COLO668 (cell line): ENCODE data around the gene MADD.

Experiments
- DNase-seq: peaks from one replicate; lab custom pipeline; 2025; ENCODE audit not compliant: unreplicated experiment; lab: John Stamatoyannopoulos, UW

MADD gene

DNA sequence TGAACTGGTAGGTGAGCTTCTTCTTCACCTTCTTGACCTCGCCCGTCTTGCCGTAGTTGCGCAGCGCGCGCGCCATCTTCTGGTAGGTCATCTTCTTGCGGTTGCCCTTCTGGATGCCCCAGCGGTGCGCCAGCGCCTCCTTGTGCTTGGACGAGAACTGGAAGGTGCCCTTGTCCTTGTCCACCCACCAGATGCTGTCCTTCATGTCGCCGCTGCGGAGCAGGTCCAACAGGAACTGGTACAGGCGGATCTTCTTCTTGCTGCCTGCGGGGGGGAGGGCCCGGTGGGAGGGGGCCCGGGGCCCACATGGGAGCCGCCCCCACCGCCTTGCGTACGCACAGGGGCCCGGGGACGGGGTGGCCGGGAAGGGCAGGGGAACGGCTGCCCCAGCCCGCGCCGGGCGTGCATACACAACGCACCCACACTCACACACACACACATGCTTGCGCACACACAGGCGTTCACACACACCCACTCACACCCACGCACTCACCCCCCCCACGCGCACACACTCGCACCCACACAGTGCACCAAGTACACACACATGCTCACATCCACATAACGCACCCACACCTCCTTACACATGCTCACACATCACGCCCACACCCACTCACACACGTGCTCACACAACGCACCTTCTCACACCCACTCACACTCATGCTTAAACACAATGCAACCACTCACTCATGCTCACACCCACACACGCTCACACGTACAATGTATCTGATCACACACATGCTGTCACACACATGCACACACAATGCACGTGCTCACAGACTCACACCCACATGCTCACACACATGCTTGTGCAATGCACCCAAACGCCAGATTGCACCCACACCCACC lies 85.6 kb downstream of the MADD start:
- DNase-seq = peak; percentile 95

DNA sequence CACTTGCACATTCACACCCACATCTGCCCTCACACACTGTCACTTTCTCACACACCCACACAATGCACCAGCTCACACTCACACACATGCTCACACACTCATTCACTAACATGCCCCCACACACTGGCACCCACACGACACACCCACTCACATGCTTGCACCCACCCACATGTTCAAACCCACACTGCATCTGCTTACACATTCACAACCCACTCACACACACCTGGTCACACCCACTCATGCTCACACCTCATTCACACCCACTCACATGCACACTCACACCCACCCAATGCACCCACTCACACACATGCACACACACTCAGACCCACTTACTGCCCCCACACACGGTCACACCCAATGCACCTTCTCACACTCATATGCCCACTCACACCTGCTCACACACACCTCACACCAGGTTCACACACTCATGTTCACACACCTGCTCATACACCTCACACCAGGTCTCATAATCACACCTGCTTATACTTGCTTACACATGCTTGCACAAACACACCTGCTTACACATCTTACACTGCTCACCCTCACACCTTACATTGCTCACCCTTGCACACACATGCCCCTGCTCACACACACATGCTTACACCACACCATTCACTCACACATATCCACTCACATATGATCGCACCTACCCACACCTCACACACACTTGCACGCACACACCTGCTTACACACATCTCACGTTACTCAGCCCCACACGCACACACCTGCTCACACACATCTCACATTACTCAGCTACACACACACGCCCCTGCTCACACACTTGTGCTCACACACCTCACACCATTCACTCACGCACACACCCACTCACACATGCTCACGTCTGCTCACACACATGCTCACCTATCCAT lies 86.4 kb downstream of the MADD start:
- no peak for DNase-seq

DNA sequence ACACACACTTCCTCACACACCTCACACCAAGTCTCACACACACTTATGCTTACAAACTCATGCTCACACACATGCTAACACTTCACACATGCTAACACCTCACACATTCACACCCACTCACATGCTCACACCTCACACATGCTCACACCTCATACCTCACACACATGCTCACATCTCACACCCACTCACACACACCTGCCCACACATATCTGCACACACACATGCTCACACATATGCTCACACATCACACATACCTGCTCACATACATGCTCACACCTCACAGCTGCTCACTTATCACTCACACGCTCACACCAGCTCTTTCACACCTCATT lies 87.0 kb downstream of the MADD start:
- DNase-seq = no peak

DNA sequence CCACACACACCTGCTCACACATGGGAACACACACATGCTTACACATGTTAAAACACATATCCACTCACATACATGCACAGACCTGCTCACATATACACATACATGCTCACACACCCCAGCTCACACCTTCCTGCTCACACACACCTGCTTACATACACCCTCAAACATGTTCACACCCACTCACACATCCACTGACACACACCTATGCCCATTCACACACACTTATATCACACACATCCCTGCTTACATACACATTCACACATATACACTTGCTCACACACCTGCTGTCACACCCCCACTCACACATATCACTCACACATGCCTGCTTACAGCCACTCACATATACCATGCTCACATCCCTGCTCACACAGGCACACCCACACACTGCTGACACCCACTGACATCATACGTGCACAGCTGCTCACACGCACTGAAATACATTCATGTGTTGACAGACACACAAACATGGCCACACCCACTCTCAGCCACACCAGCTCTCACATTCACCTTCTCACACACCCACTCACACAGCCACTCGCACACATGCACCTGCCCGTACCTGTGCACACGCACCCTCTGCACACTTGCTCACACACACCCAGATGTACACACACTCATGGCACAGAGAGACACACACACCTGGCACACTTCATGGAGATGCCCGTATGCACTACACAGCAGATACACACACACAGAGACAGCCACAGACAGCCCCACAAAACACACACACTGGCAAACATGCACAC lies 88.2 kb downstream of the MADD start:
- no peak for DNase-seq

DNA sequence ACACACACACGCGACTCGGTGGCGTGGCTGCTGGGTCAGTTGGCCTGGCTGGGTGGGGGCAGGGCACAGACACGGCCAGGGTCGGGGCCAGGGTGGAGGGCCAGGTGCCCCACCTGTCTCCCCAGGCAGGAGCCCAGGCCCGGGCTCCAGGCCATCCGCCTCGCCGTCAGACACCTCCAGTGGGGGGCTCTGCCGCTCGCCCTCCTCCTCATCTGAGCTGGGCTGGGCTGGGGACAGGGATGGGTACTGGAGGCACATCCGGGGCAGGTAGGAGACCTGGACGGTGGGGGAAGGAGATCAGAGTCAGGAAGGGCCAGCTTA lies 88.8 kb downstream of the MADD start:
- DNase-seq = no peak

DNA sequence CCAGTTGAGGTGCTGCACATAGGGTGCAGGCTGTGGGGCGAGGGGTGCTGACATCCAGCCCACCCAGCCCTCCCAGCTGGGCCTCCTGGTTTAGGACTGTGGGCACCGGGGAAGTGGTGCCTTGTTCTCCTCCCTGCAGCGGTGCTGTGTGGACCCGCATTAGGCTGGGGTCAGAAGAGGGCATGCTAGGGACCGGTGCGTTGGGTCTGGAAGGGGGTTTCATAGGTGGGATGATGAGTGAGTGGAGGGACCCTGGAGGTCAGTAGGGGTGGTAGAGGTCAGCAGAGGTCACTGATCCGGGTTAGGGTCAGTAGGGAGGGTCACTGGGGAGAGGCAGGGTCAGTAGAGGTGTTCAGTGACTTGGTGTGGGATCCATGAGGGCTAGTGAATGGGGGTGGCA lies 89.2 kb downstream of the MADD start:
- DNase-seq = no peak

DNA sequence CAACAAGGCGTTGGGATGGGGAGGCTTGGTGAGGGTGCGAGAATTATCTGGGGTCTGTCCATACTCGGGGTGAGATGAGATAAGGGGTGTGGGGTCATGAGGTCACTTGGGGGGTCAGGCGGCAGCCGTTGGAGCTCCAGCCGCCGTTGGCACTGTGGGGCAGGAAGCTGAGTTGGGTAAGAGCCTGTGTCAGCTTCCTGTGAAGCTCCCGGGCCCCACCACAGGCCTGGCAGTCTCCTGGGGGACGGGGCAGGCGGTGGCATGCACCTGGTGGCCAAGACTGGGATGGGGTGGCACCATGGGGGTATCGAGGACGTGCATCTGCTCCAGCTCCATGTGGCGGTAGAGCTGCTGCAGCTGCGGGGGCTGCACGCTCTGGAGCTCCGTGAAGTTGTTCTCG lies 89.7 kb downstream of the MADD start:
- DNase-seq = no peak

DNA sequence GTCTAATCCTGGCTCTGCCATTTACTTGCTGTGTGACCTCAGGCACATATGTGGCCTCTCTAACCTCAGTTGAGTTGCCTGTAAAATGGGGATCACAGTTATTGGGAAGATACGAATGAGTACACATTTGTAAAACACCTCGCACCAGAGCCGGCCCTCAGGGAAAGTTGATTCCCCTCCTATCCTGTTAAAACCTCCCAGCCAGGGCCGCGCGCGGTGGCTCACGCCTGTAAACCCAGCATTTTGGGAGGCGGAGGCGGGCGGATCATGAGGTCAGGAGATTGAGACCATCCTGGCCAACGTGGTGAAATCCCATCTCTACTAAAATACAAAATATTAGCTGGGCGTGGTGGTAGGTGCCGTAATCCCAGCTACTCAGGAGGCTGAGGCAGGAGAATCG lies 90.4 kb downstream of the MADD start:
- no peak for DNase-seq

DNA sequence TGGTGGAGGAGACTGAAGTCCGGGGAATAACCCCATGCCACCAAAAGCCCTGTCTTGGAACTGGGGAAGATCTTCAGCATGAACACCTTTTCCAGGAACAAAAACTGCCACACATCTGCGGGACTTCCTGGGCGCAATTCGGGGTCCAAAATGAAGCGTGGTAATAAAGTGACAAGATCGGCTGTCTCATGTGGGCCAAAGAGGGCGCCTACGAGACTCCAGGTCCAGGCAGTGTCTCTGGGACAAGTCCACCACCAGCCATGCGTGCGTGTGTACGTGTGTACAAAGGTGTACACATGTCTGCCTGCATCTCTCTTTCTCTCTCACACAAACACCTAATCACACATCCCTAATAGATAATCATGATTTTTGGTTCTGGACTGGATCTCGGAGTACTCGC lies 91.5 kb downstream of the MADD start:
- DNase-seq = no peak

DNA sequence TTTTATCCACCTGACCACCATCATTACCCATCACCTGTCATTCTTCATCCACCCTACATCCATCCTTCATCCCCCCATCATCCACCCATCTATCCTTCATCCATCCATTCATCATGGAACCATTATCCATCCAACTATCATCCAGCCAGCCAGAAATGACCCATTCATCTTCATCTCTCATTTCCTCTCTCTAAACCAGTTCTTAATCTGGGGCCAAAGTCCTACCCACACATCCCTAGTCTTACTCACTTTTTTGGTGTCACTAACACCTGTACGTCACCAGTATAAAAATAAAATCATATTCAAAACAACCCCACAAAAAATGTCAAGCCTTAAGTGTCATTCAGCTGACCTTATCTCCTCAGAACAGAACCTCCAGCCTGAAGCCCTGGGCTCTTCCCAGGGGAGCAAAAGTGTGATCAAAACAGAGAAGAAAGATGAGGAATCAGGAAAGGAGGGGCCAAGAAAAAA lies 96.1 kb downstream of the MADD start:
- DNase-seq = no peak

DNA sequence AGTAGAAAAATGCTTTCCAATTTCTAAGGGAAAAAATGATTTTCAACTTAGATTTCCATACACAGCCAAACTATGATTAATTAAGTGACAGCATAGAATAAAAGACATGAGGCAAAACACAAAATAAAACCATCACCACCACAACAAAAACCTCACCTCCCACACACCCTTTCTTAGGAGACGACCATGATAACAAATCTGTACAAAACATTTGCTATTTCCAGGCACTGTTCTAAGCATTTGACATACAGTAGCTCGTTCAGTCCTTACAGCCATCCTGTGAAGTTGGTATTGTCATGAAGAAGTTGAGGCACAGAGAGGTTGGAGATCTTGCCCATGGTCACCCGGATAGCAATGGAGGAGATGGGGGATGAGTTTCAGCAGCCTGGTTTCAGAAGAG lies 99.7 kb downstream of the MADD start:
- no peak for DNase-seq

DNA sequence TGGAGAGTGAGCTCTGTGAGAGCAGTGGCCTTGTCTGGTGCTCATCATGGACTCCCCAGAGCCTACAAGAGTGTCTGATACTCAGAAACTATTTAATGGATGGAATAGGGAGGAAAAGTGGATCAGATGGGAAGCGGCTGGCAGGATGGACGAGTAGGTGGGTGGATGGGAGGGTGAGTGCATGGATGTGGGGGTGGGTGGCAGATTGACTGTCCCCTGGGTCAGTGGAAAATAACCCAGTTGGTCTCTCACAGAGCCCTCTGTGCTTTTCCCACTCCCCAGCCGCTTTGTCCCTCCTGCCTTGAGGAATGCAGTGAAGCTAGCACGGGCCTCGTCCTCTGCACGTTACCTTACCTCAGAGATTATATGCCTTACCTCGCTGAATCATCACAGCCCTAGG lies 102.5 kb downstream of the MADD start:
- no peak for DNase-seq

DNA sequence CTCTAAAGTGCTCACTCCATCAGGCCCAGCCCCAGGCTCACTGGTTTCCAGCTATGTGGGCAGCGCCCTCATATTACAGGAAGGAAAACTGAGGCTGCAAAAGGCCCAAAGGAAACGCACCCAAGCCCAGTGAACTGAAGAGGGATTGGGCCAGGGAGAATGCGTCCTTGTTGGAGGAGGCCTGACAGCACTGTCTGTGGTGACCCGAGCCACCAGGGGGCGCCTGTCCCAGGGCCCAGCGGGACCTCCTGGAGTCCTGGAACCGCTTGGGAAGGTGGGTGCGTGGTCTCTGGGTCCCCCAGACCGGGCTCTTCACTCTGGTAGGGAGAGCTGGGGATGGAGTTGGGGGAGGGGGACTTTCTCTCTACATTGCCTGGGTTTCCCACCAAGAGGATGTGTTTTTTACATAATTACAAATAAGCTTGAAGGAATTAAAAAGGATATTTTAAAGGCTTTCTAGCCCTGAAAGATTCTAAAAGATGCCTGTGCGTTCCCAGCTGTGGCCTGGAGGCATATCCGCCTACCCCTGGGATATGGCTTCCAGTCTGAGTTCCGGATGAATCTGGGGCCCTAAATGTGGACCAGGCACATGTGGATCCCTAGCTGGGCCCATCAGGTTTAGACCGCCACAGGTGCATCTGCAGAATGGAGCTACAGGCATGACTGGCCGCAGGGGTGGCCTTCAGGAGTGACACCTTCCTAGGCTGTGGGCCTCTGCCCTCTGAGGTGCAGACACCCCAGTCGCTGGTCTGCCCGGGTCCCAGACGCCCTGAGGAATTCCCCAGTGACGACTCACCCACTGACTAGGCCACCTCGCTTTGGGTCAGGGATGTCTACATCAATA lies 104.2 kb downstream of the MADD start:
- peak; percentile 81 for DNase-seq

DNA sequence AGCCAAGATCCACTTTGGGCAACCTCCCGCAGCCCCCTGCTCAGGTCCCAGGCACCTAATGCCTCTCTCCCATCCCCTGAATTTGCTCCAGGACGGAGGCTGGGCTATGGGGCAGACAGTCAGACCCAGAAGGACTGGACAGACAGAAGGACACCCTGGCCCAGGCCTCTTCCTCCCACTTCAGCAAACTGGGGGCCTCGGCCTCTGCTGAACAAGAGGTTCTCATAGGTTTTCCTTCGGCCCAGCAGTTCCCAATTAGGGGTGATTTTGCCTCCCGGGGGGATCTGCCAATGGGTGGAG lies 104.7 kb downstream of the MADD start:
- no peak for DNase-seq

DNA sequence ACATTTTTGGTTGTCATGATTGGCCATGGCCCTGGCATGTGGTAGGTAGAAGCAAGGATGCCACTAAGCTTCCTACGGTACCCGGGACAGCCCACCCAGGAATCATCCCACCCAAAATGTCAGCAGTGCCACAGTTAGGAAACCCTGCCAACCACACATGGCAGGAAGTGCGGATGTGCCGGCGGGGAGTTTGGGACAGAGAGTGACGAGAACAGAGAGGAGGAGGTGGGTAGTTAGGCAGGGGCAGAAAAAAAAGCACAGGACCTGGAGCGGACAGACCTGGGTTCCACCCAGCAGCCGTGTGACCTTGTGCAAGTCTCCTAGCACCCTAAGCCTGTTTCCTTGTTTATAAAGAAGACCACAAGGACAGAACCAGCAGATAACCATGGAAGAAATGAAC lies 105.1 kb downstream of the MADD start:
- no peak for DNase-seq

DNA sequence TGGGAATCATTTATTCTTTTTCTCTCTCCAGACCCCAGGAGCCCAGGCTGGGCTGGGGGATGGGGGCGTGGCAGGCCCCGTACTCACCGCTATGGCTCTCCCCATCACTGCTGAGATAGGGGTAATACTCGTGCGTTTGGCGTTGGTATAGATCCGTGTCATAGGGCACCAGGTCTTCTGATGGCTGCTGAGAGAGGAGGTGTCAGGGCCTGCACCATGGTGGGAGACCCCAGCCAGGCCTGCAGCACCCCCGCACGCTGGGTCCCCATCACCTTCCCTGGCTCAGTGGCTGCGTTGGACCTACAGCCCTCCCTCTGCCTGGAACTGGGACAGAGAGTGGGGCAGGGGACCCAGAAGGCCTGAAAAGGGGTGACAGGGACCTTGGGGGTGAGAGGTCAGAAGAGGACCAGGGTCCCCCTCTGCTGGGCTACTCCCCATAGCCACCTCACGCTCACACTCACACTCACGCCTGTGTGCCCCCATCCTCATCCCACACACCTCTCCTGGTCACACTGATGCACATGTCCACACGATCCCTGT lies 105.7 kb downstream of the MADD start:
- no peak for DNase-seq

DNA sequence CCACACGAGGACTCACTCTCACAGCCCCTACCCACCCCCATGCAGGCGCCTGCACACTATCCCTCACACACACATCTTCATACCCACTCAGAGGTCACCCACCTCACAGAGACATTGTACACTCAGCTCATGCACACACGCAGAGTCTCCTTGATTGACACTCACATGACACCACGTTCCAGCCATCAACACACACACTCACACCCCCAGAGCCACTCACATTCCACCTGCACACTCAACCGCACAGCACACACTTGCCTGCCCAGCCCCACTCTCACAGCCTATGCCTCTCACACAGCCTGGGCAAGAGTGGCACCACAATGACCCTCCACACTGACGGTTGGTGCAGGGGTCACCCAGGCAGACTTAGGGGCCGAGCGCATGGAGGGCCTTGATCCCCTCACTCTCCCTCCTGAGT lies 106.2 kb downstream of the MADD start:
- no peak for DNase-seq

DNA sequence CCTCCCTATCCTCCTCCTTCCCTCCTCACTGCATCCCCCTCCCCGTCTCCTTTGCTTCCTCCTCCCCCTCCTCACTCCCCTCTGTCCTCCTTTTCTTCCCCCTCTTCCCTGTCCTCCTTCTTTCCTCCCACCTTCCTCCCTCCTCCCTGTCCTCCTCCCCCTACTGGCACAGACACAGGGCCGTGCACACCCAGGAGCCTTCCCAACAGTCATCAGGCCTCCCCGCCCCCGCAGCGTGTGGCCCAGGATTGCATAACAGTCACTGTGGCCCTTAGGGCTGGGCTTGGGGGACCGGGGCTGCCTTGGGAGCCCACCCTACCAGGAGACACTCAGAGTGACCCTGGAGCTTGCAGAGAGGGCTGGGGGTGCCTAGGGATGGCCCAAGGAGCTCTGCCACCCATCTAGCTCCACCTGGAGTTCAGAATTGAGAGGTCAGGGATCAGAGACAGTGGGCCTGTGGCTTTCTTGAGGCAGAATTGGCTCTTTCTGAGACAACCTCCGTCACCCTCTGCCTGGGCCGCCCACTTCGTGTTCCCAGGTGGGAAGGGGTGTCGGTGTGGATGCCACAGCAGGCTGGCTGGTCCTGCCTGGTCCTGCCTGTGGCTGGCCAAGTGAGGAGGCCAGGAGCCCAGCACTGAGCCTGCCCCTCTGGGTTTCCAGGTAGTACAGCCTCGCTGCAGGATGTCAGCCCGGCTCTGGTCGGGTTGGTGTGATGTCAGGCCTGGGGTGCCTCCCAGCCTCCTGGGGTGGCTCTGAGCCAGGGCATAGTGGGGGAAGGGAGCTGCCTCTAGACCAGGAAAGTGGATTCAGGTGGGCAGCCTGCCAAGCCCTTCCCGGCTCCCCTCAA lies 106.8 kb downstream of the MADD start:
- no peak for DNase-seq

DNA sequence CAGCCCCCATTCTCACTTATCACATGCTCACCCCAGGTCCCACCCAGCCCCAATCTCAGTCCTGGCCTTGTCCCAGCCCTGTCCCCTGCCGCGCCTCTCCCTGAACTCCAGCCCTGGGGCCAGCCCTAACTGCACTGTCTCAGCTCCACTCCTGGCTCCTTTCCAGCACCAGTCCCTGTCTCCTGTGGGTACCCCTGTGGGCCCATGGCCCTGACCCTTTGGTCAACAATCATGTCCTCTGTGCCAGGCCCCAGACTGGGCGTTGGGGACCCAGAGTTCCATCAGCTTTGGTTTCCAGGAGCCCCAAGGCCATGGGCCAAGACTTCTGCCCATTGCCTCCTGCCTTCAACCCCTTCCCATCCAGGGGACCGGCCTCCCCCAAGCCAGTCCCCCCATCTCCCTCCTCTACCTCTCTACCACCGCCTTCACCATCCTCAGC lies 107.7 kb downstream of the MADD start:
- DNase-seq = no peak
